ENCODE measurements around the gene TUBB.
"Not testable (repeated sequence)": the region's sequence is repeated elsewhere in the genome, so short reads cannot be mapped to it uniquely, and the experiment has no call there.

TUBB gene

DNA sequence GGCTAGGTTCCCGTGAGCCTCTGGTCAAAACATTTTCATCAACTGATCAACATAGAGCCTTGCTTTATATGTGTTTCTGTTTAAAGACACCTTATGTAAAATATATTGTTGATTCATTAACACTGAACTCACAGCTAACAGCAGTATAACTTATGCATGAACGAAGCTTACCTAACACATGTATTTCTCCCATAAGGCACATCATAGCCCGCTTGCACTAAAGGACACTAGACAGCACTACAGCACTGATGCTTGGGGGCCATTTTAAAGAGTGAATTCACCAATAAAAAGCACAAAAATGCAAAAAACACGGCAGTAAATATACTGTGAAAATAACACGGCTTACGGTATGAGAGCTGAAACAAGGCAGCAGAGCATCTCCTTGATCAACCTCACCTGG, 18.4 kb downstream of the TUBB start:
- no peak for DNase-seq (ENCODE audit: low spot score)

DNA sequence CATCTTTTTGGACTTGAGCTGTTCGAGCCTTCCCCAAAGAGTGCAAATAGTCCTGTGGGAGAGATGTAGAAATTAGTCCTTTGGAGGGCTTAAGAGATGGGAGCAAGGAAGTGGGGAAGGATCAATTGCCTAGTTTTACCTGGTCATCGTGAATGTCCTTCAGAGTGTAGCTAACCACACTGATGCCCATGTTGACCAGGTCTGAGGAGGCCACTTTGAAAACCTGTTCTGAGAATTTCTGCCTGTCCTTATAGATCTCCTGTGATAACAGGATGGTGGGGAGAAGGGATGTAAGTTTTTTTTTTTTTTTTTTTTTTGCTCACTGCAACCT, 20.4 kb downstream of the TUBB start:
- DNase-seq (ENCODE audit: low spot score), result no peak

DNA sequence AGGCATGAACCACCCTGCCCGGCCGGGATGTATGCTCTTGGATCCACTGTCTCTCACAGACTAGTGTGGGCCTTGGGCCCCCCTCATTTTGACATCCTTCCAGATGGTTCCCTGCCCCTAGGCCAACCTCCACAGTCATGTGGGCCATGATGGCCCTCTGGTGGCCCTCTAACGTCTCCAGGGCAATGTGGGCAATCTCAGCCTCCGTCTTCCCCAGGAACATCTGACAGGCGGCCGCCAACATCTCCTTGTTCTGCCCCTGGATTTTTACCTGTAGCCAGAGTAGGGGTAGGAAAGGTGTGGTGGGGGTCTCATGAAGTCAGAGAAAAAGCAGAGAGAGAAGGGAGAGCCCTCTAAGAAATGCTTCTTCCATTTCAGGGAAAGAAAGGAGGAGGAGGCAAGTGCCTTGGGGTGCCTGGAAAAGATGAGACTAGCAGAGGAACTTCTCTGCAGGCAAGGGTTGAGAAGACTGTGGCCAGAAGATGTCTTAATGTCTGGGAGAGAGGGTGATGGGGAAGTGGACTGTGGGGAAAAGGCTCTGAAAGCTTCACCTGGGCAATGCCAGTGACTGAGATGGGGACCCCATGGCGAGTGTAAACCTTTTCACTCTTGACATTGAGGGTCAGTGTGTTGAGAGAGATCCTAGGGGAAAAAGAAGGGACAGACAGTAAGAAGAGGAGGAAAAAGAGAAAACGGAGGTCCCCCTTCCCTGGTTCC, 21.1 kb downstream of the TUBB start:
- DNase-seq (ENCODE audit: low spot score), result no peak

DNA sequence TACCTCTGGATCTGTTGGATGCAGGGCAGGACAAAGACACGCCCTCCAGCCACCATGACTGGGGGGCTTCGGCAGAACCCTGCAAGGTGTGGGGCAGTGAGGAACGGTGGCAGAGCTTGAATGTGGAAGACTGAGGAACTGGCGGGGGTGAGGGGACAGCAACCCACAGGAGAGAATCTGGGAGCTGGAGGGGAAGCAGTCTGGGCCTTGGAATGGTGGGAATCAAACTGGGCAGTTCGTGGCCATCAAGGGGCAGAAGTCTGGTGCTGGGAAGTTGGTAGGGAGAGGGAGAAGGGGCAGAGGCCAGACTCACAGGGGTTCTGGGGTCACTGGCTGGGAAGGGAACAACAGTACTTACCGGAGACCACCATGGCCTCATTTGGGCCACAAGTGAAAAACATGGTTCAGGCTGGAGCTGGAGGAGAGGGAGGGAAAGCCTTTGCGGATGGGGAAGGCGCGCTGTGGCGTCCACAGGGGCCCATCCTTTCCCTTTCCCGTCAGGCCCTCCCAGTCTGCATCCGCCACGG, 21.7 kb downstream of the TUBB start:
- no peak for DNase-seq (ENCODE audit: low spot score)

DNA sequence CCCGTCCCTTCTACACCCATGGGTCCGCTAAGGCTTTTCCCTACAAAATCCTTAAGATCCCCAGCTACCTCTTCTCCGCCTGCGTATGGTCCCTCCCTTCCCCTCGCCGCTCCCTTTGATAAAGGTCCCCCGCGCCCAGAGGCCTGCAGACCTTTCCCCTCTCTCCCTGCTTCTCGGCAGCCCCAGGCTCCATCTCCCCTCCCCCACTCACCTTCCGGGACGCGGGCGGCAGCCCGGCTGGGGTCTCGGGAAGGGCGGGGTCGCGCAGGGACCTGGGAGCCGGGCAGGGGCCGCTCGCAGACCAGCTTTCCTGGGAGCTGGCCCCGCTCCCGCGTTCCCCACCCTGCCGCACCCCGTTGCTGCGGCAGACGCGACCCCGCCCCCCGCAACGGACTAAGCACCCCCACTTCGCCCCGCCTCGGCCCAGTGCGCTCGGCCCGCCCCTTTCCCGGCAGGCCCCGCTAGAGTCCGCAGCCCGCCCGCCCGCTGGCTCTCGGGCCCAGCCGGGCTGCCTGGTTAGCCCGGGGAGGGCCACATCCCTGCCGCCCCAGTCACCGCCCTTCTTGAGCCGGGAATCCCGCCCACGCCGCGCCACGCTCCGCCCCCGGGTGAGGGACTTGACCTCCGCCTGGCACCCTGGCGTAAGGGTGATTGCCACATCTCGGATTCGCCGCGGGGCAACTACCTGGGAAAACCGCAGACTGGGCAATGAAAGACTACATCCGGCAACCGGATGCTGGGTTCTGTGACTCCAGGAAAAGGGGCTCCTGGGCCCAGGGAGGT, 22.4 kb downstream of the TUBB start, which contains the start of gene FLOT1:
Gene FLOT1 (minus strand): TSS at position 372 of the 783 bp plus-strand sequence. CDS start 498 bp downstream, outside the sequence.
- peak; percentile 92 for DNase-seq (ENCODE audit: low spot score)

DNA sequence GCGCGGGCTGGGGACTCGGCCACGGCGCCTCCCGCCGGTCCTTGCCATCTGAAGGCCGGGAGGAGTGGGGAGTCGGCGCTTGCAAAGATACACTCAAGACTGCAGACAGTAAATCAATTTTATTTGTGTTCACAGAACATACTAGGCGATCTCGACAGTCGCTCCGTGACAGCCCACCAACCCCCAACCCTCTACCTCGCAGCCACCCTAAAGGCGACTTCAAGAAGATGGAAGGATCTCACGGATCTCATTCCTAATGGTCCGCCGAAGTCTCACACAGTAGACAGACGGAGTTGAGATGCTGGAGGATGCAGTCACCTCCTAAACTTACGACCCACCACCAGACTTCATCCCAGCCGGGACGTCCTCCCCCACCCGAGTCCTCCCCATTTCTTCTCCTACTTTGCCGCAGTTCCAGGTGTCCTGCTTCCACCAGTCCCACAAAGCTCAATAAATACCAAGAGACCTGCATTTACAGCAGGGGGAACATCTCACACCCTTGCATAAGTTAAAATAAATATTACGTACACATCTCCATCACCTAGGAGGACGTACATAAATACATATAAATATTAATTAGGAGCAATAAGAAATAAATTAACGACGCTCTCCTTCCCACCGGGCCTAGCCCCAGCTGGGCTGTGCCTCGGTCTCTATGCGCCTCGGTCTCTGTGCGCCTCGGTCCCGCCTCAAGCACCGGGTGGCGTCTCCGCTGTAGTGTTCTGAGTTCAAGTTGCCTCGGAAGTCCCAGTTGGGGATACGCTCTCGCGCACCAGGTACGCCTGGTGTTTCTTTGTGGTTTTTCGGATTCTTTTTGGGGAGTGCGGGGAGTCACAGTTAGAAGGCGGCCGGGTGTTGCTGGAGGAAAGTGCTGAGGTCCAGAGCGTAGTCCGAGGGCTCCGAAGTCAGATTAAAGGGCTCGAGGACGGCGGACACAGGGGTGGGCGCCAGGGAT, 23.2 kb downstream of the TUBB start:
- peak; percentile 25 for DNase-seq (ENCODE audit: low spot score)

DNA sequence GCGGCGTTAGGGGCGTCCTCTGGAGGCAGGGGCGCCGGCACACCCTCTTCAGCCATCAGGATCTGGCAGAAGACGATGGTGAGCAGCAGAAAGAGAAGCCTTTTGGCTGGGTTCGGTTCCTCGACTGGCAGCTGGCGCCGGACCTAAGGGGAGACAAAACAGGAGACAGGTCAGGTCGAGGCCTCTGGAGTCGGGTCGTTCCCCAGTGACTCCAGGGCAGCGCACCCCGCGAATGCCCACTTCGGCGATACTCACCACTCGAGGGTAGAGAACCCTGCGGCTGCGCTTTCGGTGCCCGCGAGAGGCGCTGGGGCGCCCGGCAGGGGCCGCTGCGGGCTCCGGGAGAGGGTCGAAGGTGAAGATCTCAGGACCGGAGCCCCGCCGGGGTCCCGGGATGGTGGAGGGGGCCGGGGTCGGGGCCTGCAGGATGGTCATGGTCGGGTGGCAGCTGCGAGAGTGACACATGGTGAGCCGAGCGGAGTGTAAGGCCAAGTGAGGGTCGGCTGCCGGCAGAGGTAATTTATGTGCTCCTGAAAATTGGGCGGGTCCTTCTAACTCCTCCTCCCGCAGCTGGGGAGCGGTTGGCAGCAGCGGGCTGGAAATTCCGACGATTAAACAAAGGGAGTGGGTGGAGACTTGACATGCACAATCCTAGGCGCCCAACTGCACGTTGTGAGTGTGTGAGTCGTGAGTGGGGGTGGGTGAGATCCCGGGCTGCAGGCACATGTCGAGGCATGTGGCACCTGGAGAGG, 24.1 kb downstream of the TUBB start, which contains the start of gene IER3:
Gene IER3 (minus strand): TSS at position 494 of the 752 bp plus-strand sequence. CDS start 29 bp downstream, at position 465.
- DNase-seq (ENCODE audit: low spot score), result peak; percentile 81

DNA sequence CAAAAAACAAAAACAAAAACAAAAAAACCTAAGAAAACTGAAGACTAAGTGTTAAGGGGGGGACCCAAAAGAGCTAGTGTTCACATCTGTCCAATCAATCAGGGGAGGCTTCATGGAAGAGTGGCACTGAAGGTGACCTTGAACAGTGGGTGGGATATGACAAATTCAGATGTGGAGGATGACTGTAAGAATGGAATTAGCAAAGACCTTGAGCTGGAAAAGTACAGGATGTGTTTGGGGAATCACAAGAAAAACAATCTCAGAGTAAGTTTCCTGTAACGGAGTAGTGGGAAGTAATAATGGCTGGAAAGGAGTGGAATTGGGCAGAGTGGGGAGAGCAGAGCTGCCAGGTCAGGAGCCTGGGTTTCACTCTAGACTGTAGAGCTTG, 27.1 kb downstream of the TUBB start:
- no peak for DNase-seq (ENCODE audit: low spot score)

DNA sequence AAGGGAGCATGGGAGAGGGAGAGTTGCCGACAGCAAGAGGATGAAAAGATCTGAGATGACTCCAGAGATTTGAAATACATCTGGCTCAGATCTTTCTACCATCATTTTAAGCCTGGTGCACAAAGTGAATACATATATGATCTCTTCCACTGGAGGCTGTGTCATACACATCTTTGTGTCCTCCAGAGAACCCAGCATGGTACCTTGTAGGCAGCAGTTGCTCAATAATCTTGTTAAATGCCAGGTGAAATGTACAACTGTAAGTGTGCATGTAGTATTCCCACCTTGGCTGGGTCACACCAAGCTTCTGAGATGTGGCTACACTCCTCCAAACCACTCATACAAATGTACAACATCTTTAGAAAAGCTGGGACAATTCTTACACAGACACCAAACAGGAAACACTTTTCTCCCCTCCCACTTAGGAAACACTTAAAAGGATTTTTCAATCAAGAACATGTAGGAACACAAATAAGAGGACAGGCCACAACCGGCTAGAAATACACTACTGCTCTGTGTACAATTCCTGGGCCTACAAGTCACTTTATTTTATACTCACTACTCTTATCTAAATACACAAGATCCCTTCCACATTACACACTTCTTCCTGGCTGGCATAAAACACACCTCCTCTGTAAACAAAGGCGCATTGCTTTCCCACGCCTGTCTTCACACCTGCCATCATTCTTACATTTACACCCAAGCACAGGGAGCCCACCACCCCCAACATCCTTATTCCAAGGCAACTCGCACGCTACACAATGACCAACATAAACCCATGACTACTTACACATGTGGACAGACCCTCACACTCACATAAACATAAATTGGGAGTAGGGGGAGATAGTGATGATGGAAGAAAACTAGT, 28.0 kb downstream of the TUBB start:
- DNase-seq (ENCODE audit: low spot score), result no peak

DNA sequence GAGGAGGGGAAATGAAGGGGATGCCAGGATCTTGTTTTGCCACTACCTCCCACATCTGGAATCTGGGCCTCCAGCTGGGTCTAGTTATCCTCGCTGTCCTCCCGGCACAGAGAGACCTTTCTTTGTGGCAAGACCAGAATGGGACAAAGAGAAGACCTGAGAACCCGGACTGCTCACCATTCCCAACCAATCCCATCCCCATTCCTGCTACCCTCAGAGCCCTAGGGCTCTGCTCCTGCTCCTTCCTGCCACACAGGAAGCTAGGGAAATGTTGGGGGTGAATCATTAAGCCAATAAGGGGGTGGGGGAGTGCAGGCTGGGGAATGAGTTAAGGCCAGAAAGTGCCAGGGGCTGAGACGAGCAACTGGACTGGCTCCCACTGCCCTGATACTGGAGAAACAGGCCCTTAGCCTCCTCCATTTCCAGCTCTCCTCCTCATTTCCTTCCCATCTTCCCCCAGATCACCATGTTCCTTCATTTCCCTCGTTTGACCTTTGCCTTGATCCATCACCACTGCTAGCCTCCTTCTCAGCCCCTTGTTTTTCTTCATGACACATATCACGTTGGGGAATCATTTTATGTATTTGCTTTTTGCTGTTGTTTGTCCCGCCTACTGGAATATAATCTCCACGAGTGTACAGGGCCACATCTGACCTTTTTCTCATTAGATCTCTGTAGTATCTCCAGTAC, 28.8 kb downstream of the TUBB start:
- DNase-seq (ENCODE audit: low spot score), result no peak

DNA sequence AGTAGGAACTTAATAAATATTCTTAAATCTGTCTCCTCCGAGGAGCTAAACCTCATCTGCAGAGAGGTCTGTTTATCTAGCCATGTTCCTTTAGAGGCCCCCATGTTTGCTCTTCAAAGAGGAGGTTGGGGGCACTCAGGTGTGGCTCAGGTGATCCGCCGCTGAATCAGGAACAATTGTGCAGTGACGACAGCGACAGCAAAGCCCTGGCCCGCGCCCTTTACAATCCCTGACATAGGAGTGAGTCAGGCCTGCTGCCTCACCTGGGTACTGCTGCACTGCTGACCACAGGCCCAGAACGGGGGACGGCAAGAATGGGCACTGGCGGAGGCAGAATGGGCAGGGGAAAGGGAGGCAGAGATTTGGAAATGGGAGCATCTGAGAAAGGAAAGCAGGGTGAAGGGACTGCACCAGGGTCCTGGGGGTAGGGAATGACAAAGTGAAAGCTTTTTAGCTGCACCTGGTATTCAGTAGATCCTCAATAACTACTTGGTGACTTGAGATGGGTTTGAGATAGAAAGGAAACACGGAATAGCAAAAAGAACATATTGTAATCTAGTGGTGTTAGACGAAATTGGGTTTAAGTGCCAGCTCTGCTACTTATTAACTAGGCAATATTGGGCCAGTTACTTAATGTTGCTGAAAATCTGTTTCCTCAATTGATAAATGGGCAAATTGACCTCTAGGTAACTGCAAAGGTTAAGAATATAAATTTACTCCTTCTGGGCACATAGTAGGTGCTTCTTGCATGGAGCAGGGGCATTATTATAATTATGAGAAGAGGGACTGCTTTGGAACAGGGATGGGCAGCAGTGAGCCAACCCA, 29.6 kb downstream of the TUBB start:
- DNase-seq (ENCODE audit: low spot score), result no peak

DNA sequence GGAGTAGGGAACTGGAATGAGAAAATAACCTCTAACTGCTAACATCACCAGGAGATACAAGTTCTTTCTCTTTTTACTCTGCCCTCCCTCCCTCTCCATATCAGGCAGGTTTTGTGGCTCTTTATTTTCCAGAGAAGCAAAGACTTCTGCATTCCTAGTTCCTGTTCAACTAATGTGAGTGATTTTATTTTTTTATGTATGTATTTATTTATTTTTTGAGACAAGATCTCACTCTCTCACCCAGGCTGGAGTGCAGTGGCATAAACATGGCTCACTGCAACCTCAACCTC, 30.2 kb downstream of the TUBB start:
- DNase-seq (ENCODE audit: low spot score), result no peak

DNA sequence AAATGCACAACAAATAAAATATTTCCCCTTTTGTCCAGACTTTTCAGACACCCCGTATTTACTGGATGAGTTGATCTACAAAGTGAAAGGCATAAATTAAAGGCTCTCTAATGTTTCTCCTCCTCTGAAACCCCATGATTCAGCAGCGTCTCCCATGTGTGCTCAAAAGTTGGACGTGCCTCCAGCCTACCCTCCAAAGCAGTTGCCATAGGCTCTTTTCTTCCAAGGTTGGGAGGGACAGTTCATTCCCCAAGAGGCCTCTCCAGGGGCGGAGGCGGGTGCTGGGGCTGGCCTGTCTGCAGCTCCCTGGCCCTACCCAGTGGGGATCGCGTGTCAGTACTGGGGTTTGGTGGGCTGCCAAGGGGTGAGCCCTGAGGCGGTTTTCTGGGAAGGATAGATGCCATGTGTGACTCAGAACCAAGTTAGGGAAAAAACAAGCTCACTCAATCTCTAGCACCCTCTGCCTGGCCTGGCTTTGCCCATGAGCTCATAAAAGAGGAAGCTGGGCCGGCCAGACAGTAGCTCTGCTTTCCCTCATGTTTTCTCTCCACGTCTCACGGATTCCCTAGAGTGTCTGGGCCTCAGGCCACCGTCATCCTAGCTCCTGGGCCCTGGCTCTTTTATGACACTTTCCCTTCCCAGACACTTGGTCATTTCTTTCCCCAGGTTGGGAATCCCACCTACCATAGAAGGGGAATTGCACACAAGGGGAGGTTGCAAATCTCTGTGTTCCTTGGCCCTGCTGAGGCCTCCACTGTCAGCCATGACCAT, 32.2 kb downstream of the TUBB start:
- peak; percentile 17 for DNase-seq (ENCODE audit: low spot score)

DNA sequence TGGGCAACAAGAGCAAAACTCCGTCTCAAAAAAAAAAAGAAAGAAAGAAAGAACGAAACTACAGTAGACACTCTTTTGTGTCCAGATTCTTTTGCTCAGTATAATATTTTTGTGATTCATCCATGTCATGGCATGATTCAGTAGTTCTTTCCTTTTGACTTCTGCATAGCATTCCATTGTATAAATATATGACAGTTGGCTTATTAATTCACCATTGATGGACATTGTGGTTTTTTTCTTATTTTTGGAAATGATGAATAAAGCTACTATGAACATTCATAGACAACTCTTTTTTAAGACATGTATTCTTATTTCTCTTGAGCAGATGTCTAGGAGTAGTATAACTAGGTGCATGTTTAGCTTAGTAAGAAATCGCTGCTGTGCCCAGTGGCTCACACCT, 34.5 kb downstream of the TUBB start:
- DNase-seq (ENCODE audit: low spot score), result no peak

DNA sequence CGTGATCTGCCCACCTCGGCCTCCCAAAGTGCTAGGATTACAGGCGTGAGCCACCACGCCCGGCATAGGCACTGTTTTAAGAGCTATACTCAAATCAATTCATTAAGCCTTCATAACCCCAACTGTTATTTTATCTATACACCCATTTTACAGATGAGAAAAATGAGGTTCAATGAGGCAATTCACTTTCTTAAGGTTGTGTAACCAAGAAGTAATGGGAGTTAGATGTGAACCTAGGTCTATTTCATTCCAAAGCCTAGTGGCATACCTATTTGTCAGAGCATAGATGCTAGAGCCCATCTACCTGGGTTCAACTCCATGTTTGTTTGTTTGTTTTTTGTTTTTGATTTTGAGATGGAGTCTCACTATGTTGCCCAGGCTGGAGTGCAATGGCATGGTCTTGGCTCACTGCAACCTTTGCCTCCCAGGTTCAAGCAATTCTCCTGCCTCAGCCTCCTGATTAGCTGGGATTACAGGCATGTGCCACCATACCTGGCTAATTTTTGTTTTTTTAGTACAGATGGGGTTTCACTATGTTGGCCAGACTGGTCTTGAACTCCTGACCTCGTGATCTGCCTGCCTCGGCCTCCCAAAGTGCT, 36.4 kb downstream of the TUBB start:
- not testable (repeated sequence) for DNase-seq (ENCODE audit: low spot score)

DNA sequence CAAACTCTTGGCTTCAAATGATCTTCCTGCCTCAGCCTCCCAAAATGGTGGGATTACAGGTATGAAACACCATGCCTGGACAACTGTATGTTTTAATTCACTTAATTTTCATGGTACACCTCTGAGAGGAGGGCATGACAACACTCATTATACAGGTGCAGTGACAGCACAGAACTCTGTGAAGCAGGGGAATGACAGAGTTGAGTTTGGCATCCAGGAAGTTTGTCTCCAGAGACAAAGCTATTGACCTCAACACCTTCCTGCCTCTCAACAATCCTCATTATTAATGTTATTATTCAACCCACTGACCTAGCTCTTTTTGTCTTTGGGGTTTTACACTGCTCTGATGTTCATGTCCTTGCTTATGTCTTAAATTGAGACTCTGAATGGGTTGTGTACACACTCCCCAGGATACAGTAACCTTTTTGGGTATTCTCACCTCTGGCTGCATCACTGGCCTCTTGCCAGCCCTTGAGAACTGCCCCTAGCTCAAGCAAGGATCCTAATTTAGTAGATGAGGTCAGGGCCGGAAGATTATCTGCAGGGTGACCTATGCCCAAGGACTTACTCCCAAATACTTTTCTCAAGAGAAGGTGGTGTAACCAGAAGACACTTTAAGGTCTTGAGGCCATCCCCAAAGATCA, 37.2 kb downstream of the TUBB start:
- no peak for DNase-seq (ENCODE audit: low spot score)

DNA sequence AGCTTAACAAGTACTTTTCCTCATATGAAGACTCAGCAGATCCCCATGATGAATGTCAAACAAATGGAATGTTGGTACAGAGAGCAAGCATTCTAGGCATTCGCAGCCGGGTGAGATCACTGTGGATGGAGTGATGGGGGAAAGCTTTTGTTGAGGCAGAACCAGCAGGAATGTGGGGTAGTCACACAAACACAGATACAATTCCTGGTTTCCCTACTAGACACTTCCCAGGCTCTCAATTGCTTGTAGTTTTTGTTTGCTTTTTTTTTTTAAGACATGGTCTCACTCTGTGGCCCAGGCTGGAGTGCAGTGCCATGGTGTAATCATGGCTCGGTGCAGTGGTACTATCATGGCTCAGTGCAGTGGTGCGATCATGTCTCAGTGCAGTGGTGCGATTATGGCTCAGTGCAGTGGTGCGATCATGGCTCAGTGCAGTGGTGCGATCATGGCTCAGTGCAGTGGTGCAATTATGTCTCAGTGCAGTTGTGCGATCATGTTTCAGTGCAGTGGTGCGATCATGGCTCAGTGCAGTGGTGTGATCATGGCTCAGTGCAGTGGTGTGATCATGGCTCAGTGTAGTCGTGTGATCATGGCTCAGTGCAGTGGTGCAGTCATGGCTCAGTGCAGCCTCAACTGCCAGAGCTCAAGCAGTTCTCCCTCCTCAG, 39.6 kb downstream of the TUBB start:
- DNase-seq (ENCODE audit: low spot score), result no peak
